Measurements from ENCODE around the gene SCYL3.
"Not testable (repeated sequence)": the region's sequence is repeated elsewhere in the genome, so short reads cannot be mapped to it uniquely, and the experiment has no call there.

Gene SCYL3

GRCh38 chr1:169918220-169918619 lies 24.5 kb upstream of the SCYL3 start:
- H3K4me3 ChIP-seq (ENCODE audit: low read length); H3K27ac ChIP-seq (ENCODE audit: low read depth, low read length); H3K27me3 ChIP-seq (ENCODE audit: control insufficient read depth, insufficient read depth, low read length); H3K36me3 ChIP-seq (ENCODE audit: control insufficient read depth, insufficient read depth, low read length); H3K4me1 ChIP-seq (ENCODE audit: control insufficient read depth, insufficient read depth, low read length); H3K9ac ChIP-seq (ENCODE audit: low read length): not testable (repeated sequence)

GRCh38 chr1:169915150-169915549 lies 21.5 kb upstream of the SCYL3 start:
- Histone ChIP-seq H3K4me3 (ENCODE audit: low read length) (no peak overlapping the region), H3K27ac (ENCODE audit: low read depth, low read length) (no peak overlapping the region)

GRCh38 chr1:169914531-169914930 lies 20.8 kb upstream of the SCYL3 start:
- Histone ChIP-seq H3K4me1 (ENCODE audit: control insufficient read depth, insufficient read depth, low read length) (no peaks in the 10 kb centered on the region), H3K27me3 (ENCODE audit: control insufficient read depth, insufficient read depth, low read length) (no peaks in the 10 kb centered on the region), H3K27ac (ENCODE audit: low read depth, low read length) (no peak overlapping the region), H3K36me3 (ENCODE audit: control insufficient read depth, insufficient read depth, low read length) (no peaks in the 10 kb centered on the region), H3K4me3 (ENCODE audit: low read length) (no peak overlapping the region), H3K9ac (ENCODE audit: low read length) (no peak overlapping the region)

More at GRCh38 chr1:169915150-169915549, 21.5 kb upstream of the SCYL3 start:
- H3K27me3 ChIP-seq (ENCODE audit: control insufficient read depth, insufficient read depth, low read length) = no peaks in the 10 kb centered on the region
- H3K4me1 ChIP-seq (ENCODE audit: control insufficient read depth, insufficient read depth, low read length) = no peaks in the 10 kb centered on the region
- H3K36me3 ChIP-seq (ENCODE audit: control insufficient read depth, insufficient read depth, low read length) = no peaks in the 10 kb centered on the region
- H3K9ac ChIP-seq (ENCODE audit: low read length) = no peak overlapping the region

GRCh38 chr1:169909499-169909898 lies 15.8 kb upstream of the SCYL3 start:
- H3K27ac ChIP-seq (ENCODE audit: low read depth, low read length) = no peak overlapping the region
- H3K4me1 ChIP-seq (ENCODE audit: control insufficient read depth, insufficient read depth, low read length) = no peaks in the 10 kb centered on the region
- no peak overlapping the region for H3K4me3 ChIP-seq (ENCODE audit: low read length)
- H3K27me3 ChIP-seq (ENCODE audit: control insufficient read depth, insufficient read depth, low read length) = no peaks in the 10 kb centered on the region
- H3K9ac ChIP-seq (ENCODE audit: low read length) = no peak overlapping the region
- H3K36me3 ChIP-seq (ENCODE audit: control insufficient read depth, insufficient read depth, low read length) = no peaks in the 10 kb centered on the region

GRCh38 chr1:169906938-169907337 lies 13.2 kb upstream of the SCYL3 start:
- Histone ChIP-seq H3K9ac (ENCODE audit: low read length) (no peak overlapping the region), H3K27me3 (ENCODE audit: control insufficient read depth, insufficient read depth, low read length) (no peaks in the 10 kb centered on the region), H3K4me3 (ENCODE audit: low read length) (no peak overlapping the region), H3K36me3 (ENCODE audit: control insufficient read depth, insufficient read depth, low read length) (no peaks in the 10 kb centered on the region), H3K4me1 (ENCODE audit: control insufficient read depth, insufficient read depth, low read length) (no peaks in the 10 kb centered on the region), H3K27ac (ENCODE audit: low read depth, low read length) (no peak overlapping the region)

- no peaks in the 10 kb centered on the region for H3K36me3 ChIP-seq (ENCODE audit: control insufficient read depth, insufficient read depth, low read length)
These were observed 11.1 kb upstream of the SCYL3 start for GRCh38 chr1:169904834-169905233.

GRCh38 chr1:169902751-169903150 lies 9.1 kb upstream of the SCYL3 start:
- Histone ChIP-seq H3K36me3 (ENCODE audit: control insufficient read depth, insufficient read depth, low read length) (no peaks in the 10 kb centered on the region), H3K4me3 (ENCODE audit: low read length) (no peak overlapping the region), H3K27ac (ENCODE audit: low read depth, low read length) (no peak overlapping the region), H3K9ac (ENCODE audit: low read length) (no peak overlapping the region), H3K4me1 (ENCODE audit: control insufficient read depth, insufficient read depth, low read length) (no peaks in the 10 kb centered on the region), H3K27me3 (ENCODE audit: control insufficient read depth, insufficient read depth, low read length) (no peaks in the 10 kb centered on the region)

More at GRCh38 chr1:169904834-169905233, 11.1 kb upstream of the SCYL3 start:
- Histone ChIP-seq H3K27ac (ENCODE audit: low read depth, low read length) (no peak overlapping the region), H3K9ac (ENCODE audit: low read length) (no peak overlapping the region), H3K4me3 (ENCODE audit: low read length) (no peak overlapping the region), H3K4me1 (ENCODE audit: control insufficient read depth, insufficient read depth, low read length) (no peaks in the 10 kb centered on the region), H3K27me3 (ENCODE audit: control insufficient read depth, insufficient read depth, low read length) (no peaks in the 10 kb centered on the region)

GRCh38 chr1:169901115-169901514 lies 7.4 kb upstream of the SCYL3 start:
- Histone ChIP-seq H3K27me3 (ENCODE audit: control insufficient read depth, insufficient read depth, low read length) (no peaks in the 10 kb centered on the region), H3K27ac (ENCODE audit: low read depth, low read length) (no peak overlapping the region), H3K4me3 (ENCODE audit: low read length) (no peak overlapping the region), H3K9ac (ENCODE audit: low read length) (no peak overlapping the region), H3K36me3 (ENCODE audit: control insufficient read depth, insufficient read depth, low read length) (no peaks in the 10 kb centered on the region), H3K4me1 (ENCODE audit: control insufficient read depth, insufficient read depth, low read length) (no peaks in the 10 kb centered on the region)

- no peak overlapping the region for H3K4me3 ChIP-seq (ENCODE audit: low read length)
- H3K9ac ChIP-seq (ENCODE audit: low read length) = no peak overlapping the region
- H3K4me1 ChIP-seq (ENCODE audit: control insufficient read depth, insufficient read depth, low read length) = no peaks in the 10 kb centered on the region
- H3K27ac ChIP-seq (ENCODE audit: low read depth, low read length) = no peak overlapping the region
- H3K36me3 ChIP-seq (ENCODE audit: control insufficient read depth, insufficient read depth, low read length) = no peaks in the 10 kb centered on the region
- no peaks in the 10 kb centered on the region for H3K27me3 ChIP-seq (ENCODE audit: control insufficient read depth, insufficient read depth, low read length)
These were observed 6.9 kb upstream of the SCYL3 start for GRCh38 chr1:169900571-169900970.

GRCh38 chr1:169899519-169900217 lies 6.0 kb upstream of the SCYL3 start:
- Histone ChIP-seq H3K9ac (ENCODE audit: low read length) (no peak overlapping the region), H3K27ac (ENCODE audit: low read depth, low read length) (no peak overlapping the region), H3K4me3 (ENCODE audit: low read length) (no peak overlapping the region), H3K27me3 (ENCODE audit: control insufficient read depth, insufficient read depth, low read length) (no peaks in the 10 kb centered on the region), H3K36me3 (ENCODE audit: control insufficient read depth, insufficient read depth, low read length) (no peaks in the 10 kb centered on the region), H3K4me1 (ENCODE audit: control insufficient read depth, insufficient read depth, low read length) (no peaks in the 10 kb centered on the region)

- H3K4me3 ChIP-seq (ENCODE audit: low read length) = no peak overlapping the region
- H3K27ac ChIP-seq (ENCODE audit: low read depth, low read length) = no peak overlapping the region
- H3K4me1 ChIP-seq (ENCODE audit: control insufficient read depth, insufficient read depth, low read length) = peaks cover 6% of the 10 kb centered on the region
- no peak overlapping the region for H3K9ac ChIP-seq (ENCODE audit: low read length)
- H3K36me3 ChIP-seq (ENCODE audit: control insufficient read depth, insufficient read depth, low read length) = no peaks in the 10 kb centered on the region
- no peaks in the 10 kb centered on the region for H3K27me3 ChIP-seq (ENCODE audit: control insufficient read depth, insufficient read depth, low read length)
These were observed 2.3 kb upstream of the SCYL3 start for GRCh38 chr1:169896013-169896412.

GRCh38 chr1:169894424-169895145 lies 889 bp upstream of the SCYL3 start:
- H3K27ac ChIP-seq (ENCODE audit: low read depth, low read length) = peak overlapping the region; percentile 100
- H3K4me3 ChIP-seq (ENCODE audit: low read length) = peak overlapping the region; percentile 86
- no peaks in the 10 kb centered on the region for H3K27me3 ChIP-seq (ENCODE audit: control insufficient read depth, insufficient read depth, low read length)
- no peaks in the 10 kb centered on the region for H3K36me3 ChIP-seq (ENCODE audit: control insufficient read depth, insufficient read depth, low read length)
- H3K9ac ChIP-seq (ENCODE audit: low read length) = peak overlapping the region; percentile 39
- H3K4me1 ChIP-seq (ENCODE audit: control insufficient read depth, insufficient read depth, low read length) = peaks cover 6% of the 10 kb centered on the region
